Measurements from ENCODE around the gene TMPRSS13.
"Not testable (repeated sequence)": the region's sequence is repeated elsewhere in the genome, so short reads cannot be mapped to it uniquely, and the experiment has no call there.

The TMPRSS13 gene

DNA sequence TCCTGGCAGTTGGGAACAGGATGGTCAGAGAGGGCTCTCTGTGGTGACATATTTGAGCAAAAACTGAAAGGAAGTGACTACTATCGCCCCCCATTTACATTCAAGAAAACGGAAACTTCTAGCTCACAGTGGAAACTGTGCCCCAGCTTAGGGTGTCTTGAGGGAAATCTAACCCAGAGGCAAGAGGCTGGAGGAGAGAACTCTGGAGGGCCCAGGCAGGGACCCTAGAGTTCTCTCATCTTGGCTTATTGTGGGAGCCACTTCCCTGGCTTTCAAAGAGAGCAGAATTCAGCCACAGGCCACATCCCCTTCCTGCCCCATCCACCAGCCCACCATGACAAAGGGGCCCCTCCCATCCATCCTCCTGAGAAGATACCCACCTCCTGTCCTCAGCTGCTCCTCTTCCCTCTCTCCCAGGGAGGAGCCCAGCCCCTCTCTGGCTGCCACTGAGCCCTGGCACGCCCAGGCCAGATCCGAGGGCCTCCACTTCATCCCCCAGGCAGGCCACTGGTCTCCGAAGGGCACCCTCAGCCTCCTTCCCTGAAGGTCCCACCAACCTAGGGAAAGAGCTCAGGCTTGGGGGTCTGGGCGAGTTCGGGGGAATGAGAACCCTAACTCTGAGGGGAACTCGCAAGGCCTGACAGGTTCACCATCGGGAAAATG lies 1.6 kb upstream of the TMPRSS13 start:
- no peak for DNase-seq (ENCODE audit: low read depth)

DNA sequence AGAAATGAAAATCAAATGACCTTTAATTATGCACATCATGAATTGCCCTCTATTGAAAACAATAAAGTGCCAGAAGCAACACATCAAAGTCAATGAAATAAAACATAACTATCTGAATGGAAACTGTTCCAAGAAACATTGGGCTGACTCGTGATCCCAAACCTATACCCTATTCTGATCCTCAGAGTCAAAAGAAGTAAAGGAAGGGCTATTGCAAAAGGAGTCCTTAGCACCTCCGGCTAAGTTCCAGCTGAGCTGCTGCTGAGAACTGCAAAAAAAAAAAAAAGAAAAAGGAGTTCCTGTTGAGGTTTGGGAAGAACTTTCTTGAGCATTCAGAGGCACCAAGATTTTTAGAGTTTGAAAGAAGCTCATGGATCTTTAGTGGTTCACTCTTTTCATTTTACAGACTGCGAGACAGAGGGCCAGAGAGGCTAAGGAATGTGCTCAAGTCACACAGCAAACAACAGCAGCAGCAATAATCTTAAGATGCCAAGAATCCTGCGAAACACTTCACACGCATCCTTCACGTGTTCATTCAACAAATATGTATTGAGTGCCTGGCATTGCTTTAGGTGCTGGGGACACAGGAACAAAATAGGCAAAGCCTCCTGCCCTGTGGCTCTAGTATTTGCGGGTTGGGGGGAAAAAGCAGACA lies 841 bp upstream of the TMPRSS13 start:
- no peak for DNase-seq (ENCODE audit: low read depth)

DNA sequence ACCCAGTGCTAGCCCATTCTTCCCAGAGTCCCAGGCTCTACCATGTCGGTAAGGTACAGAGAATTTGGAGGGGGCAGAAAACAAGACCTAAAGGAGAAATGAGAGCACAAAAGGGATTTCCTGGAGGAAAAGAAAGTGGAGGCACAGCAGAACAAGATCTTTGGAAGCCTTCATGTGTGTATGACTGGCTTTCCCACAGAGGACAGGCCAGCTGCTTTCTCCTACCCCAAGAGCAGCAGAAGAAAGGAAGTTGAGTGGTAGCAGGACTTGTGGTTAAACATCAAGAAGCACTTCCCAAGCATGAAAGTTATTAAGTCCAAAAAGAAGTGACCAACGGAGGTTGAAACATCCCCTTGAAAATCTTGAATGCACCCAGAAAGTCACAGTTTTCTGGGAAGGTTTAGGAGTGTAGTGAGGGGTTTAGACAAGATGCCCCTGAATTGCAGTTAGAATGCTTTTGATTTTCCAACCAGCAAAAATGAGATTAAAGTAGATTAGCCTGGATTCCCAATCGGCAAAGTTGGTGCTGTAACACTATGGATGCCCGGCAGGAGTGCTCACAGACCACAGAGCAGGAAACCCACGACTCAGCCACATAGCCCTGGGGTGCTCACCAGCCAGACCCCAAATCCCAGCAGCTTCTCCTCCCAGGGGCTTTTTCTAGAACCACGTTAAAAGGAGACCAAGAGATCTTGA lies 608 bp downstream of the TMPRSS13 start:
- no peak for DNase-seq (ENCODE audit: low read depth)

DNA sequence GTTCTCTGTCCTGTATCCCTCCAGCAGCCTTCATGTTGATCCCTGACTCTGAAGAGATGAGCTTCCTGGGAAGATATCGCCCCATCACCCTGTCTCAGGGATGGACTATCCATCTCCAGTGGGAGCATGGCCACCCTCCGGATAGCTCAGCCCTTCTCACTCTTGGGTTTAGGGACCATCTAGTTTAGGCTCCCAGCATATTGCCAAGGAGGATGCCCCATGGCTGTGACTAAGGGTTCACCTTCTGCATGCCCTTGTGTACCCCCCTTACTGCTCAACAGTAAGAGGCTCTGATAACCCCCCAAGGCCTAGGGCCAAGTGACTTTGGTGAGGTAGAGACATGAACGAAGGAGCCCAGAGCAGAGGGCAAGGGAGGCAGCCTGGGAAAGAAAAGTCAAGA lies 1.3 kb downstream of the TMPRSS13 start:
- no peak for DNase-seq (ENCODE audit: low read depth)

DNA sequence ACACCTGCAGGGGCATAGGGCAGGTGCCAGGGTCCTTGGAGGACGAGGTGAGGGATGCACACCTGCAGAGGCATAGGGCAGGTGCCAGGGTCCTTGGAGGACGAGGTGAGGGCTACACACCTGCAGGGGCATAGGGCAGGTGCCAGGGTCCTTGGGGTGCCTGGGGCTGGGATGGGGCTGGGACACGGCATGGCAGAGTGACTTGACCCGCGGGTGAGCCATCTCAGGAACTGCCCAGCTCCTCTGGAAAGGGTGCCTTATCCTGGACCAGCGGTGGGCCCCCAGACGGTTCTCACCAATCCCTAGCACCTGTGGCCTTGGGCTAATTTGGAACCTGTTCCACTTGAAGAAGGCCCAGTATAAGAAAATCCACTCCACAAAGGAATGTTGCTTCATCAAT lies 3.0 kb downstream of the TMPRSS13 start:
- DNase-seq (ENCODE audit: low read depth): not testable (repeated sequence)

DNA sequence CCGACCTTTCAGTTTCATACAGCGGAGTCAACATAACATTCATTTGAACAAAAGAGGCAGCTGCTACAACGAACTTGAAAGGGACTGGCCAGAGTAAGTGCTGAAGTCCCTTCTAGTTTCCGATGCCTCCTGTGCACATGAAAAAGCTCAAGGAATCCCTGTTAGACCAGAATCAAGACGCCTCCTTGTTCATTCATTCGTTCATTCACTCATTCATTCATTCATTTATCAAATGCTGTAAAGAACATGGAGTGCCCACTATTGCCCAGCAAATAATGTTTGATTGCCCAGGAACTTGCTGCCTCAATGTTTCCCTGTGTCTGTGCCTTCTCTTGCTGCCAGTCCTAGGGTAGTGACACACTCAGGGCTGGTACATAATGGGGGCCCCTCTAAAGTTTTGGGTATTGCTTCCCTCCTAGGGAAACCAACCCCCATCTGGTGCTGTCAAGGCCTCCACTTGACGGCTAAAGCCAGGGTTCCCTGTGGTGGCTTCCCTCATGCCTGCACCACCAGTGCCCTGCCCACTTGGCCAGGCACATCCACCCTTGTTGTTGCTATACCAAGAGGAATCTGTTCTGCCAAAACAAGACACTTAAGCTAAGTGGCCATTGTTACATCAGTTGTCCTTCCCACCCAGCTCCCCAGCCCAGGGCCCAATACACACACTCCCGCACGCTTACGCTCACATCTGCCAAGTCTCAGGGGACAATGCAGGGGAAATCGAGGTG lies 3.8 kb downstream of the TMPRSS13 start:
- no peak for DNase-seq (ENCODE audit: low read depth)

DNA sequence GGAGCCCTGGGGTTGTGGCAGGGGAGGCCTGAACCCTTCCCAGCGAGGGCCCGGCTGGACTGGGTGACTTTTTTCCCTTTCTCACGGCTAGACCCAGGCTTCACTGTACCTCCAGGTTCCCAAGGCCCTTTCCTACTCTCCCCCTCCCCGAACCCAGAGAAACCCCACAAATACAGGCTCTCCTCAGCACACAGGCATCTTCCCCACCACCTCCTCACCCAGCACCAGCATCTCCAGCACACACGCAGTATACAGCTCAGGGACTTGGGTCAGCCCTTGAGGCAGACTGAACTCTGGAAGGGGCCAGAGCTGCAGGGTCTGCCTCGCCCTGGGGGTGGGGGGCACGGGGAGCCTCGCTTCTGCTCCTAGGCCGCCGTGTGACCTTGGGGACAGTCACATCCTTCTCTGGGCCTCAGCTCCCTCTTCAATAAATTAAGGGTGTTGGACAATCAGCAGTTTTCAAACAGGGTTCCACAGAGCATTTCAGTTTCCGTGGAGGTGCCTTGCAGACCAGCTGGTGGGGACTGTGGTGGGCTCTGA lies 4.5 kb downstream of the TMPRSS13 start:
- DNase-seq (ENCODE audit: low read depth): no peak

DNA sequence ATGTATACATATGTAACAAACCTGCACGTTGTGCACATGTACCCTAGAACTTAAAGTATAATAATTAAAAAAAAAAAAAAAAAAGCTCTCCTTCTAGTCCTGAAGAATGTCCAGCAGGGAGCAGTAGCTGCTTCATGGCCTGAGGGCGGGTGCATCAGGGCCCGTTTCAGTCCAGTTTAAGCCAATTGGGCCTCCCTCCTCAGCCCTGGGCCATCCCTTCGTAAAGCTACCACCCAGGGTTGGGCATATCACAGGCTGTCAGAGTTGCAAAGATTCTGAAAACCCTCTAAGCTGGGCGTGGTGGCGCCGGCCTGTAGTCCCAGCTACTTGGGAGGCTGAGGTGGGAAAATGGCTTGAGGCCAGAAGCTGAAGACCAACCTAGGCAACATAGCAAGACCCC lies 5.4 kb downstream of the TMPRSS13 start:
- DNase-seq (ENCODE audit: low read depth): no peak

DNA sequence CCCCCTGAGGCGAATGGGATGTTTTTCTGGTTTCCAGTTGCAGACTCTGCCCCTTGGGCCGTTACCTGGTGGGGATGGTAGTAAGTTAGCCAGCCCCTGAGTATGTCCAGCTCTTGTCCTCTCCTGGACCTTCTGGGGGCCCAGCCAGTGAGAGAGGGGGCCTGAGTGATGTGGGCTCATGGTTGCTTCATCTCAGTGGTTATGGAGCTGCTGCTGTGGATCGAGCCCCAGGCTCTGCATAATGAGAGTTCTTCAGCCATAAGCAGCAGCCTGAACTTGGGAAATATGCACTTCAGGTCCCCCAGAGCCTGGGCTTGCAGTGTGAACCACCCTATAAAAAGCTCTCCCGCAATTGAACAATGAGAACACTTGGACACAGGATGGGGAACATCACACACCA lies 5.9 kb downstream of the TMPRSS13 start:
- DNase-seq (ENCODE audit: low read depth): no peak

DNA sequence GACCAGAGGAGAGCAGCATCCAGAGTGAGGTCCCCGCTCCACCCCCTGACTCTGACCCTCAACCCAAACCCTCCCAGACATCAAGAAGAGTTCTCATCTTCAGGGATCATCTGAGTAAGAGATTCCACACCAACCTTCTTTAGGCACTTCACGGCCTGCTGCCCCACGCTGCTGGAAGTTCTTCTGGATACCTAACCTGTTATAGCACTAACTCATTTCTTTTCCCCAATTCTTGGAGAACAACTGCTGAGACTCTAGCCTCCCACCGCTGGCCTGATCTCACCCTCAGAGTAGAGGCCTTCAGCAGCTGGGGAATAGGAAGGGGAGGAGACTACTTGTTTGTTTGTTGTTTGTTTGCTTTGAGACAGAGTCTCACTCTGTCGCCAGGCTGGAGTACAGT lies 7.3 kb downstream of the TMPRSS13 start:
- no peak for DNase-seq (ENCODE audit: low read depth)

DNA sequence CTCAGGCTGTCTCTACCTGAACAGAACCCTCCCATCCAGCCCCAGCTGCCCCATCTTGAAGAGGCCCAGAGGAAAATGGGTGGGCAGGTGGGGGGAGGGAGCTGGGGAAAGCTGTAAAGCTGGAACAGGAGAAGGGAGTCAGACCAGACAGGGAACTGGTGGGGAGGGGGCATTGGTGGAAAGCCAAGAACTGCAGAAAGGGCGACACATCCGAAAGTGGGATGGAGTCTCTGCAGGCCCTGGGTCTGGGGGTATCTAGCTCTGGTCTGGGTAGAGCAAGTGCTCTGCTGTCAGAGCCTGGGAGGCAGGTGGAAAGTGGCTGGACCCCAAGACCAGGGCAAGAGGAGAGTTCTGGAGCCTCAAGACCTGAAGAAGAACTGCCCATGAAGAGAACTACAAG lies 7.7 kb downstream of the TMPRSS13 start:
- DNase-seq (ENCODE audit: low read depth): no peak

DNA sequence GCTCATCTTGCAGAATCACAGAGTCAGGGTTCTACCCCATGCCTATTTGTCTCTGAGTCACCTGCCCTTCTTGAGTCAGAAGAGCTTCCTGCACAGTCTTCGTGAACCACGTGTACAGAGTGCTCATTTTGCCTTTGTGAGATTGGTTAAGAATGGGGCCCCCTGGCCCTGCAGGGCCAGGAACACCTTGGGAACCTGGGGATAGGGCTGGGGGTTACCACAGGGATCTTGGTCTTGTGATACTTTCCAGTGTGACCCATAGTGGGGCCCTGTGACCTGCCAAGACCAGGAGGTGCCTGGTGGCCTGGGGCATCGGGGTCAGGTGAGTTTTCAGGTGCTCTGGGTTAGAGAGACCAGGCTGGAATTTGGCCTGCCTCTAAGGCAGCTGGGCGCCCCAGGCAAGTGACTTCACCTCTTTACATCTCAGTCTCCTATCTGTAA lies 9.4 kb downstream of the TMPRSS13 start:
- no peak for DNase-seq (ENCODE audit: low read depth)

DNA sequence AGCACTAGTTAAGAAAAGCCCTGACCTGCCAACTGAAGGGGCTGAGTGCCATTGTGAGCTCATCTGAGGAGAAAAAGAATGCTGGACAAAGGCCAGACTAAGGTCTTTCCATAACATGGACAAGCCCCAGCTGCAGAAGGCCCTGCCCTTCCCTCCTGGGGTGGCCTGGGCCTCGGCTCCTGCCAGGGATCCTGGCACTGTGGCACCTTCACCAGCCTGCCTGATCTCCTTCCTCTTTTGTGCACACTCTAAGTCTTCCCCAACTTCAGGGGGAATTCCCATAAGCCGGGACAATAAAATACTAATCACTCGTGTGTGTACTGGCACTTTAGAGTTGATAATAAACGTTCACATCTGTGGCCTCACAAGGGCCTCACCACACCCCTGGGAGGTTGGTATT lies 9.9 kb downstream of the TMPRSS13 start:
- DNase-seq (ENCODE audit: low read depth): no peak

DNA sequence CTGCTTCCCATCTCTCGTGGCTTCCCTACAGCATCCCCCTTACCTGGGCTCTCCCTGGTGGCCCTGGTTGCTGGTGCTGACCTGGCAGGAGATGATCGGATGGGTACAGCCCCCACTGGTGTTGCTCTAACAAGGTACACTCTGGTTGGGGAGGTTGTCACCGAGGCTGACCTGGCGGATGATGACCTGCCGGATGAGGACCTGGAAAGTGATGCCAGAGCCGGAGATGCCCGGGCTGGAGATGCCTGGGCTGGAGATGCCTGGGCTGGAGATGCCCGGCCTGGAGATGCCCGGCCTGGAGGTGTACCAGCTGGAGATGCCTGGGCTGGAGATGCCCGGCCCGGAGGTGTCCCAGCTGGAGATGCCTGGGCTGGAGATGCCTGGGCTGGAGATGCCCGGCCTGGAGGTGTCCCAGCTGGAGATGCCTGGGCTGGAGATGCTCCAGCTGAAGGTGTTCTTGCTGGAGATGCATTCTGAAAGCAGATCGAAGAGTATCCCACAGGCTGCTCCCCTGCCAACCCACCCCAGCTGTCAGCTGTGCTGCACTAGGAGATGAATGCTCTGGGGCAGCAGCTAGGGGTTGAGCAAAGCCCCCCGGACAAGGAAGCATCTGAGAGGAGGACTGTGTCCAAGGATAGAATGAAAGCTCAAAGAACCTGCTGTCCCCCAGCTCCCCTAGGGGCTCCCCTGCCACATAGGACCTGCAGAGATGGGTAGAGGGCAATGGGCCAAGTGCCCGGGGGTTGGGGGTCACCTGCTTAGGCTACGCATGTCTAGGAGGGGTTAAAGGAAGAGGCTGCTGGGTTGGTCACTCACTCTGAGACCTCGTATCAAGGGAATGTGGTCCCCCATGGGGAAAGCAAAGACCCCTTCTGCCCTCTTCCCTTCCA lies 10.6 kb downstream of the TMPRSS13 start:
- DNase-seq (ENCODE audit: low read depth): no peak

DNA sequence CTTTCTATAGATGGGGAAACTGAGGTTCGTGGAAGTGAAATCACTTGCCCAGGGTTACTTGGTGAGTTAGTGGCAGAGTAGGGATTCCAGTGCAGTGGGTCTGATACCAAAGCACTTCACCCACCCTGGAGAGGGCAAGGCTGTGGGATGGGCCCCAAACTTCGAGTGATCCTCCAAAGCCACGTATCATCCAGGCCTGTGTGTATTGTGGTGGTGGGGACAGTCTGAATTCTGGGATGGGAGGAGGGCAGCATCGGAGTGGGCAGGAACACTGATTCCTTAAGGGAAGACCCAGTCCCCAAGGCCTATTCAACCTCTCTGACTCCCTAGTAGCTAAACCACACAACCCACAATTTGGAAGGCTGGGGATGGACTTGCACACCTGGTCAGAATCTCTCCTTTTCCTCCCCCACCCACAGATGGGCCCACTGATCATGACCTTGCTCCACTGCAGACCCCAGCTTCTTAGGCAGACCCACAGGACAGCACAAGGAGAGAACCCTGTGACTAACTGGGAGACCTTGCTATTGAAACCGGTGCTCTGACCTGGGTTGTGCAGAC lies 11.5 kb downstream of the TMPRSS13 start:
- DNase-seq (ENCODE audit: low read depth): no peak

DNA sequence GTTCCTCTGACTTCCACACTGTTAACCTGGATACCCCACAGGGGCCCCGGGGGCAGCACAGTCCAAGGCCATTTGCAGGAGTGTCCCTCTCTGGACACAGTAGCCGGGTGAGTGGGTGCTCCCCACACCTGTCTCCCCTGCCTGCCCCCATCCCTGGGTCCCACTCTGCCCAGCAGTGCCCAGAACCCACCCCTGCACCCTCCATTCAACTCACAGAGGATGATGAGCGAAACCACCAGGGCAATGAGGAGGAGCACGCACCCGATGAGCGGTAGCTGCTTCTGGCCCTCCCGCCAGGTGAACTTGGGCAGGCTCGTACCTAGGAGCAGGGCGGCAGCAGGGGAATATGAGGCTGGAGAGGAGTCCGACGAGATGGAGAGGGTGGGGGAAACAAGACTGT lies 12.2 kb downstream of the TMPRSS13 start:
- DNase-seq (ENCODE audit: low read depth): no peak

DNA sequence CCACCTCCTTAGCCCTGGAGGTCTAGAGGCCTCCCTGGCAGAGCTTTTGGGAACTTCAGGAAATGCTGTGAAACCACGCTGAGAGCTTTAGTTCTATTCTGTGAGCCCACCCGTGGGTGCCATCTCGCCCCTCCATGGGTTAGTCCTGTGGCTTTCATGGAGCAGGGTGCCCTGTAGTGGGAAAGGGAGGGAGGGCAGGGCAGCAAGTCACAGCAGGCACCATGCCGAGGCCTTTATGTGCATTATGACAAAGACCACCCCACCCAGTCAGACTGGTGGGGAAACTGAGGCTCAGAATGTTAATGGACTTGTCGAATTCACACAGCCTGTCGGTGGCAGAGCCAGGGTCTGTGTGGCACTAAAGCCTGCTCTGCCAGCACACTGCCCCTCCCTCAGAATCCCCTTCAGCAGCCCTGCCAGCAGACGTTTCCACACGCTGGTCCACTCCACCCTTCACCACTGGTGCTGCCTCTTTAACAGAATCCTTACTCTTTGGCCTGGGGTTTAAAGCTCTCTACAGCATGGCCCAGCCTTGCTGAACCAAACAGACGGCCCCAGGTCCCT lies 13.4 kb downstream of the TMPRSS13 start:
- DNase-seq (ENCODE audit: low read depth): no peak

DNA sequence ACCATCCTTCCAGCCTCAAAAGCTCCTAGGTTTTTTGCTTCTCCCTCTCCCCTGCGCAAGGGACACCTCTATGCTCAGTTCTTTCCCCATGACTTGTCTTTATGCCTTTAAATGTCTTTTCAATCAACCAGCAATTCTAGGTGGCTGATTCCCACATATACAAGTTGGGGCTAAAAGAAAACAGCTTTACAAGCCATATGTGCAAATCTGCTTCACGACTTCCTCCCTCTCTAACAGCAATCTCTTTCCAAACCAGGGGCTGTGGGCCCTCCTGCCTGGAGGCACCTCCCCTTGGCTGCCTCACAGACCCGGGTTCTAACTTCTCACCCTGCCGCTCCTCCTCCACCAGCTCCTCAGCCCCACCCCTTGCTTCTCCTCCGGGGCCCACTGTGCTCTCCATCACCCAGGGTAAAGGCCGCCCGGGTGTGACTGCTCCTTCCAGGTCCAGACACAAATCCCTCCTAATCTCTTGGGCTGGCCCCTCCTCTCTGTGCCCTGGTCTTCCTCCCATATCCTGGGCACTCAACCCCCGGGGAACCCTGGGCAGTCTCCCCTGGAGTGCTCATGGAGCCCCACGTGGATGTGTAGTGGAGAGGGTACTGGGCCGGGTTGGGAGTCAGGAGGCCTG lies 14.1 kb downstream of the TMPRSS13 start:
- no peak for DNase-seq (ENCODE audit: low read depth)

DNA sequence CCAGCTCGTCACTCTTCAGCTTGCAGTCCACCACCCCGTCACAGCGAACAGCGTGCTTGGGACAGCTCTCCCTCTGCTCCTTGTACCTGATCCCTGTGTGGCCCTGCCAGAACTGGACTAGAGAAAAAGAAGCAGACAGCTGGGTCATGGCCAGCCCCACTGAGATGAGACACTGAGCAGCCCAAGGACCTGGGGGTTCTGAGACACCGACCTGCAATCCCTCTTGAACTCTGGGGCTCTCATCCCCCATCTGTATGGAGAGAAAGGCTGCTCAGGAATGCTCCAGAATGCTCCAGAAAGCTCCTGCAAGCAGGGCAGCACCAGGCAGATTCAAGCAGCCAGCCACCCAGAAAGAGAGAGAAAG lies 14.8 kb downstream of the TMPRSS13 start:
- DNase-seq (ENCODE audit: low read depth): no peak

DNA sequence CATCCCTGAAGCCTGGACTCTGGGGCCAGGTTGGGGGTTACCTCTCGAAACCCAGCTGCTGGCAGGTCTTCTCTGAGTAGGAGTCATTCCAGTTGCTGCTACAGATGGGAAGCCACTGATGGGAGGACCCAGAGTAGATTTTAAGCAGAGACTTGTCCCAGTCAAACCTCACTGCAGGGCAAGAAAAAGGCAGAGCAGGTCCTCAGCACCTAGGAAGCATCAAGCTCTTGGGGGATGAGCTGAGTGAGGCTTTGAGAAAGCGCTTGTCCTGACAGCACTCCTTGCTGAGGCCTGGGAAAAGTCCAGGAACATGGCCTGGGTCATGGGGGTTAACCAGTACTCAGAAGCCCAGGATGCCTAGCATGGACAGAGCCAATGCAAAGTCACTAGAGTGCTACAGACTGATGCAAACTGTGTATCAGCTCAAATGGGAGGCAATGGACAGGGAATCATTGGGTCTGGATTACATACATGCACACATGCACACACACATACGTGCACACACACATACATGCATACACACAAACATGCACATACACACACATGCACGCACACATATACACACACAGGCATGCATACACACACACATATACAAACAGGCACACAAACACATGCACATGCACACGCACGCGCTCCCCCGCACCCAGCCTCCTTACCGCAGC lies 15.3 kb downstream of the TMPRSS13 start:
- no peak for DNase-seq (ENCODE audit: low read depth)

All from T-helper 22 cell (primary cell).